Neural progenitor cell (in vitro differentiated cells): ENCODE measurements around the gene IL10RA. TPM values are rescaled to one million over a fixed set of nuclear protein-coding genes. Genes with fewer than 3 reads are reported as not detected.

Experiments
- DNase-seq: peaks from one replicate; pipeline ENCODE4 v3.0.0-alpha.2; 2016; ENCODE audit warnings: low spot score
- H2AFZ ChIP-seq: fragments of 200-600 bp; sonication (generic); replicated peaks from 2 replicates; pipeline ENCODE4 v1.6.1; 2016; ENCODE audit warnings: antibody characterized with exemption
- H3F3A ChIP-seq: fragments of 200-600 bp; sonication (generic); 2 replicates; pipeline ENCODE4 v1.6.1; 2016; ENCODE audit warnings: antibody characterized with exemption, low read depth
- H3K27ac ChIP-seq: fragments of 200-600 bp; sonication (generic); 2 replicates; pipeline ENCODE4 v1.5.1; 2016; ENCODE audit warnings: mild to moderate bottlenecking
- H3K27me3 ChIP-seq: fragments of 200-600 bp; sonication (generic); 2 replicates; pipeline ENCODE4 v1.6.1; 2016; ENCODE audit warnings: mild to moderate bottlenecking, moderate library complexity
- H3K36me3 ChIP-seq: fragments of 200-600 bp; sonication (generic); 2 replicates; pipeline ENCODE4 v1.5.1; 2016
- H3K4me1 ChIP-seq: fragments of 200-600 bp; sonication (generic); 2 replicates; pipeline ENCODE4 v1.6.1; 2016; ENCODE audit warnings: mixed run types
- H3K4me2 ChIP-seq: fragments of 200-600 bp; sonication (generic); 2 replicates; pipeline ENCODE4 v1.6.1; 2016
- H3K4me3 ChIP-seq: fragments of 200-600 bp; sonication (generic); 2 replicates; pipeline ENCODE4 v1.5.1; 2016
- H3K79me2 ChIP-seq: fragments of 200-600 bp; sonication (generic); 2 replicates; pipeline ENCODE4 v1.6.1; 2016; ENCODE audit warnings: low read depth
- H3K9ac ChIP-seq: fragments of 200-600 bp; sonication (generic); 2 replicates; pipeline ENCODE4 v1.6.1; 2016
- H3K9me3 ChIP-seq: fragments of 200-600 bp; sonication (generic); 2 replicates; pipeline ENCODE4 v1.5.1; 2016; ENCODE audit warnings: low read depth
- H4K20me1 ChIP-seq: fragments of 200-600 bp; sonication (generic); 2 replicates; pipeline ENCODE4 v1.6.1; 2016; ENCODE audit warnings: low read depth
- H3K27ac Mint-ChIP-seq: 3 replicates; pipeline ENCODE4 v1.8.0; 2021; ENCODE audit warnings: mixed read lengths
- H3K27me3 Mint-ChIP-seq: 2 replicates; pipeline ENCODE4 v1.8.0; 2022; ENCODE audit warnings: low read depth, mild to moderate bottlenecking, inconsistent platforms, moderate library complexity, mixed read lengths; ENCODE audit not compliant: insufficient read depth
- H3K36me3 Mint-ChIP-seq: 3 replicates; pipeline ENCODE4 v1.8.0; 2021; ENCODE audit warnings: mixed read lengths
- H3K4me1 Mint-ChIP-seq: 3 replicates; pipeline ENCODE4 v1.8.0; 2021; ENCODE audit warnings: mixed read lengths
- H3K4me3 Mint-ChIP-seq: 3 replicates; pipeline ENCODE4 v1.8.0; 2021; ENCODE audit warnings: mild to moderate bottlenecking, moderate library complexity, mixed read lengths
- H3K9me3 Mint-ChIP-seq: 3 replicates; pipeline ENCODE4 v1.8.0; 2020; ENCODE audit warnings: mixed read lengths
- EZH2 ChIP-seq: fragments of 200-600 bp; sonication (generic); IDR thresholded peaks from 2 replicates; pipeline ENCODE4 v1.6.1; 2017; ENCODE audit warnings: antibody characterized with exemption, mild to moderate bottlenecking, moderate library complexity
- EZH2phosphoT487 ChIP-seq: fragments of 200-600 bp; sonication (generic); IDR thresholded peaks from 2 replicates; pipeline ENCODE4 v1.6.1; 2017; ENCODE audit warnings: antibody characterized with exemption
- total RNA-seq: library from RNA; depleted of rRNA; stranded (reverse); fragments of >200 nt; gene quantifications from 2 replicates; pipeline ENCODE4 v1.2.3, GENCODE V29; 2015; ENCODE audit warnings: low replicate concordance
- TF ChIP-seq, protein P1 (sequence below): fragments of 200-600 bp; sonication (generic); IDR thresholded peaks from 2 replicates; pipeline ENCODE4 v1.5.1; 2017; ENCODE audit warnings: antibody characterized with exemption, mild to moderate bottlenecking

IL10RA gene
- total RNA-seq, 1 donor from 2014 or later = not detected

DNA sequence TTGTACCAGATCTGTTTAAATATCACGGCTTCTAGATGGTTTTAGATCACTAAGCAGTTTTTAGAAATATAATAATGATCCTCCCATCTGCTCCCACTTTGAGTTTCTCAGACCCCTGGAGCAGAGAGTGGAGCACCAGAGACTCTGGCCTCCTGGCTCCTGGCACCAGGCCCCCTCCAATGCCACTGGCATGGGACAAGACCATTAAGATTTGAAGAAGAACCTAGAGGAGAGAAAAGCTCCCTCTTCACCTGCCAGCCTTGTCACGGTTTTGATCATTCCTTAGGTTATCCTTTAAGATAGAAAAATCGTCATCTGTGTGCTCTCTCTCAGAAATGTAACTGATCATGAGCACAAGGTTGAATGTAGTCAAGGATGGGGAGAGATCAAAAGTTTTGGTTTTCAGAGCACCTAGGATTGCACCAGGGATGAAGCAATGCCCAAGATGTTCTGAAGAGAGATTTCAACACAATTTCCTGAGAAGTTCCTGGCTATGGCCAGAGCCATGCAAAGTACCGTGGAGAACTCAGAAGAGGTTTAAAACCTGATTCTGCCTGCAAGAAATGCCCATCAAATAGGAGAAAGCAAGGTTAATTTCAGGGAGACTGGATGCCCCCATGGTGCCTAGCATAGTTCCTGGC is 22.2 kb downstream of the IL10RA start:
- Histone ChIP-seq H3F3A (peaks cover under 1% of the 10 kb centered on the region), H3K36me3 (no peaks in the 10 kb centered on the region), H3K4me1 (no peaks in the 10 kb centered on the region), H4K20me1 (no peaks in the 10 kb centered on the region), H3K4me3 (no peak overlapping the region), H3K9ac (no peak overlapping the region), H3K4me2 (no peak overlapping the region), H3K27me3 (peaks cover 22% of the 10 kb centered on the region), H2AFZ (no peak overlapping the region), H3K9me3 (no peaks in the 10 kb centered on the region), H3K79me2 (no peaks in the 10 kb centered on the region), H3K27ac (no peak overlapping the region)
- H3K36me3 Mint-ChIP-seq = no peaks in the 10 kb centered on the region
- peaks cover 4% of the 10 kb centered on the region for H3K4me1 Mint-ChIP-seq
- peaks cover 3% of the 10 kb centered on the region for H3K27me3 Mint-ChIP-seq
- no peak overlapping the region for H3K27ac Mint-ChIP-seq
- H3K9me3 Mint-ChIP-seq = peaks cover 2% of the 10 kb centered on the region
- no peak for TF ChIP-seq EZH2phosphoT487
- TF ChIP-seq EZH2 = no peak
- TF ChIP-seq, protein P1, sequence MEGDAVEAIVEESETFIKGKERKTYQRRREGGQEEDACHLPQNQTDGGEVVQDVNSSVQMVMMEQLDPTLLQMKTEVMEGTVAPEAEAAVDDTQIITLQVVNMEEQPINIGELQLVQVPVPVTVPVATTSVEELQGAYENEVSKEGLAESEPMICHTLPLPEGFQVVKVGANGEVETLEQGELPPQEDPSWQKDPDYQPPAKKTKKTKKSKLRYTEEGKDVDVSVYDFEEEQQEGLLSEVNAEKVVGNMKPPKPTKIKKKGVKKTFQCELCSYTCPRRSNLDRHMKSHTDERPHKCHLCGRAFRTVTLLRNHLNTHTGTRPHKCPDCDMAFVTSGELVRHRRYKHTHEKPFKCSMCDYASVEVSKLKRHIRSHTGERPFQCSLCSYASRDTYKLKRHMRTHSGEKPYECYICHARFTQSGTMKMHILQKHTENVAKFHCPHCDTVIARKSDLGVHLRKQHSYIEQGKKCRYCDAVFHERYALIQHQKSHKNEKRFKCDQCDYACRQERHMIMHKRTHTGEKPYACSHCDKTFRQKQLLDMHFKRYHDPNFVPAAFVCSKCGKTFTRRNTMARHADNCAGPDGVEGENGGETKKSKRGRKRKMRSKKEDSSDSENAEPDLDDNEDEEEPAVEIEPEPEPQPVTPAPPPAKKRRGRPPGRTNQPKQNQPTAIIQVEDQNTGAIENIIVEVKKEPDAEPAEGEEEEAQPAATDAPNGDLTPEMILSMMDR = no peak
- DNase-seq = no peak
- no peak overlapping the region for H3K4me3 Mint-ChIP-seq

DNA sequence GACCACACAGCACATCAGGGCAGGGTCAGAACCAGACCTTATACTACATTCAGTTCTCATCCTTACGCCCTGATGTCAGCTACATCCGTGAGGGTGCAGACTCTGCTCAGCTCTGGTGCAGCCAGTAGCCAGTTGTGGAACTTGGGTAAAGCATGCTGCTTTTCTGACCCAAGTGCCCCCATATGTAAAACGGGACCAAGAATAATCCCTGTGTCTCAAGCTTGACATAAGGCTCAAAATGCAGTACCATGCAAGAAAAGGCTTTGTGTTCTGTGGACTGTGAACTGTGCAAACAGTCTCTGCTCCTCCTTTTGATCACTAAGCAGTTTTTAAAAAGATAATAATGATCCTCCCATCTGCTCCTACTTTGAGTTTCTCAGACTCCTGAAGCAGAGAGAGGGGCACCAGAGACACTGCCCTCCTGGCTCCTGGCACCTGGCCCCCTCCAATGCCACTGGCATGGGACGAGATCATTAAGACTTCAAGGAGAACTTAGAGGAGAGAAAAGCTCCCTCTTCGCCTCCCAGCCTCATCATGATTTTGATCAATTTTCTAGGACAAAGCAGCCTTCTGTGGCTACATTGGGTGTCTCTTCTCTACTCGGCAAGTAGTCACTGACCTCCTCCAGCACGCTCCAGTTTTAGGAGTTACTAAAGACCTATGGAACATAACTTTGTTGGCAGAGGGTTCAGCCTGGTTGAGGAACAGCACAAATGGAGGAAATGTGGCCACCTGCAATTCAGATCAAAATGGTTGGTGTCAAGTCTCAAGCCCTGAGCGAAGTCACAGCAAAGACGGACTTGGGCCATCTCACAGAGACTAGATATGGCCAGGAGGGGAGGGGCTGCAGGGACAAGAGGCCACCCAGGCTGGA is 23.9 kb downstream of the IL10RA start:
- H3K27me3 ChIP-seq = peaks cover 8% of the 10 kb centered on the region
- no peak overlapping the region for H3K4me3 ChIP-seq
- H3F3A ChIP-seq = no peaks in the 10 kb centered on the region
- no peaks in the 10 kb centered on the region for H4K20me1 ChIP-seq
- no peak overlapping the region for H3K27ac ChIP-seq
- TF ChIP-seq, protein P1 = no peak
- TF ChIP-seq EZH2 (no peak), EZH2phosphoT487 (no peak)
- H3K27me3 Mint-ChIP-seq = peaks cover 5% of the 10 kb centered on the region
- H3K9me3 ChIP-seq = no peaks in the 10 kb centered on the region
- H2AFZ ChIP-seq = no peak overlapping the region
- H3K9ac ChIP-seq = no peak overlapping the region
- H3K4me1 ChIP-seq = no peaks in the 10 kb centered on the region
- H3K36me3 ChIP-seq = no peaks in the 10 kb centered on the region
- peaks cover 4% of the 10 kb centered on the region for H3K4me1 Mint-ChIP-seq
- H3K79me2 ChIP-seq = no peaks in the 10 kb centered on the region
- no peaks in the 10 kb centered on the region for H3K9me3 Mint-ChIP-seq
- no peak overlapping the region for H3K4me2 ChIP-seq
- H3K27ac Mint-ChIP-seq = no peak overlapping the region
- DNase-seq = no peak
- no peak overlapping the region for H3K4me3 Mint-ChIP-seq
- H3K36me3 Mint-ChIP-seq = no peaks in the 10 kb centered on the region

DNA sequence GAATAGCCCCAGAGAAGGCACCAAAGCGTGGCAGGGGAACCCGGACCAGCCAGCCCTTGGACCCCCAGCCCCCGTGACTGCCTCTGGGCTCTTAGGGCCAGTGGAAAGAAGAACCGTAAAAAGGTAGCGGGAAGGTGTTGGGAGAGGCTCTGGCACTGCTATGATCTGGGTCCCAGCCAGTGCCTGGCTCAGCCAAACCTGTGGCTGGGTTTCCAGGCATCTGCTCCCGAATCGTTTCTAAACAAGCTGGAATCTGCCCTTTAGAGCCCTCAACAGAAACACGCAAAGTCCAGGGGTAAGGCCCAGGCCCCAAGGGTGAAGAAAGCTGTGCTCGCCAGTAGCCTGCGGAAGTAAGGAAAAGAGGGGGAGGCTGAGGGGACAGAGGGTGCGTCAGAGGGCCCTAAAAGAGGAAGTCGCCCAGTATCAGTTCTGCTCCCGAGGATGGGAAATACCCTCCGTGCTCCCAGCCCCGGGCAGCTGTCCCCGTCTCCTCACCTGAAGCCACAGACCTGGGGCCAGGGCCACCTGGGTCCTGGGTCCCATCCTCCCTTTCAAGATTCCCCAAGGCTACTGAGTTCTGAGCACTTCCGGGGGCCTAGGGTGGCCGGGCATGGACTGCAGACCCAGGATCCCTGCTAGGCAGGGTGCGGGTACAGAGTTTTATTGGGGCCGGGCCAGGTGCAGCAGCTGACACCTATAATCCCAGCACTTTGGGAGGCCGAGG is 24.7 kb downstream of the IL10RA start:
- Mint-ChIP-seq H3K27me3 (peaks cover 10% of the 10 kb centered on the region), H3K27ac (no peak overlapping the region), H3K4me3 (no peak overlapping the region), H3K9me3 (no peaks in the 10 kb centered on the region), H3K4me1 (peaks cover 4% of the 10 kb centered on the region), H3K36me3 (no peaks in the 10 kb centered on the region)
- Histone ChIP-seq H3K9me3 (no peaks in the 10 kb centered on the region), H3K4me3 (no peak overlapping the region), H3K36me3 (no peaks in the 10 kb centered on the region), H2AFZ (no peak overlapping the region), H3K4me2 (no peak overlapping the region), H4K20me1 (no peaks in the 10 kb centered on the region), H3K9ac (no peak overlapping the region), H3K4me1 (no peaks in the 10 kb centered on the region), H3K27ac (no peak overlapping the region), H3F3A (no peaks in the 10 kb centered on the region), H3K27me3 (peaks cover 8% of the 10 kb centered on the region), H3K79me2 (no peaks in the 10 kb centered on the region)
- no peak for TF ChIP-seq EZH2phosphoT487
- TF ChIP-seq, protein P1 = no peak
- TF ChIP-seq EZH2 = no peak
- no peak for DNase-seq
